K562 (cell line): ENCODE measurements around the gene AGPAT2. TPM values are rescaled to one million over a fixed set of nuclear protein-coding genes. Genes with fewer than 3 reads are reported as not detected.

Source experiments
- CBFB ChIP-seq: sonication (generic); formaldehyde crosslinking; IDR thresholded peaks from 2 replicates; pipeline ENCODE4 v1.4.0; 2020; ENCODE audit warnings: mild to moderate bottlenecking, missing genetic modification reagents
- CREB3L1 ChIP-seq: fragments of 450-650 bp; IDR thresholded peaks from 2 replicates; pipeline ENCODE4 v1.6.1; 2014; ENCODE audit warnings: low read depth, mild to moderate bottlenecking, moderate library complexity, borderline replicate concordance
- HCFC1 ChIP-seq: IDR thresholded peaks from 2 replicates; pipeline ENCODE4 v1.6.1; 2012; ENCODE audit warnings: low read depth, low read length, improper control_type of control experiment
- JUNB ChIP-seq: fragments of 450-650 bp; formaldehyde crosslinking; conservative IDR thresholded peaks from 2 replicates; pipeline ENCODE4 v1.4.0; 2020; ENCODE audit warnings: mild to moderate bottlenecking
- MLX ChIP-seq, 2 experiments: fragments of 450-650 bp in 1 of 2; sonication (generic) in 1 of 2; formaldehyde crosslinking; conservative IDR thresholded peaks; 2 replicates each; pipeline versions ENCODE4 v1.4.0 to v1.8.1; 2020 to 2022; ENCODE audit warnings: mild to moderate bottlenecking in 1 of 2, missing genetic modification reagents in 1 of 2
- PCBP2 ChIP-seq: fragments of 200-400 bp; formaldehyde crosslinking; IDR thresholded peaks from 2 replicates; pipeline ENCODE4 v1.6.1; 2018; ENCODE audit warnings: low read length, low read depth, mild to moderate bottlenecking, moderate library complexity; ENCODE audit not compliant: poor library complexity, severe bottlenecking
- POLR2AphosphoS5 ChIP-seq: IDR thresholded peaks from 2 replicates; pipeline ENCODE4 v1.6.1; 2011; ENCODE audit warnings: mild to moderate bottlenecking, low read depth, low read length, moderate library complexity; ENCODE audit not compliant: control insufficient read depth, insufficient read depth
- POLR3A ChIP-seq: IDR thresholded peaks from 2 replicates; pipeline ENCODE4 v1.6.1; 2011; ENCODE audit warnings: borderline replicate concordance, mild to moderate bottlenecking, moderate library complexity; ENCODE audit not compliant: insufficient read length, insufficient read depth; ENCODE audit errors: extremely low read depth
- RBM17 ChIP-seq: fragments of 200-400 bp; formaldehyde crosslinking; IDR thresholded peaks from 2 replicates; pipeline ENCODE4 v1.6.1; 2017; ENCODE audit warnings: low read depth, mild to moderate bottlenecking, low read length, borderline replicate concordance
- SIRT6 ChIP-seq: IDR thresholded peaks from one replicate; pipeline ENCODE4 v1.6.1; 2012; ENCODE audit warnings: low read depth, mild to moderate bottlenecking, control low read depth, inconsistent platforms, low read length, moderate library complexity
- SMARCC2 ChIP-seq: fragments of 450-650 bp; IDR thresholded peaks from 2 replicates; pipeline ENCODE4 v1.6.1; 2017; ENCODE audit warnings: antibody characterized with exemption, moderate library complexity, mild to moderate bottlenecking, low read depth
- STAT5B ChIP-seq: fragments of 250-450 bp; sonication (Bioruptor Pico); IDR thresholded peaks from 2 replicates; pipeline ENCODE4 v1.8.0; 2021; ENCODE audit warnings: mild to moderate bottlenecking, inconsistent platforms
- SUPT5H ChIP-seq: fragments of 450-650 bp; IDR thresholded peaks from 2 replicates; pipeline ENCODE4 v1.6.1; 2016
- TAF15 ChIP-seq: fragments of 200-400 bp; formaldehyde crosslinking; IDR thresholded peaks from 2 replicates; pipeline ENCODE4 v1.6.1; 2017; ENCODE audit warnings: mild to moderate bottlenecking, low read depth, low read length, moderate library complexity
- THAP7 ChIP-seq: fragments of 250-450 bp; sonication (Bioruptor Pico); IDR thresholded peaks from 2 replicates; pipeline ENCODE4 v1.5.0; 2021
- TSC22D4 ChIP-seq: fragments of 450-650 bp; IDR thresholded peaks from 2 replicates; pipeline ENCODE4 v1.6.1; 2016; ENCODE audit warnings: missing genetic modification characterization, missing biosample characterization, control low read depth
- ZFX ChIP-seq: sonication (generic); formaldehyde crosslinking; IDR thresholded peaks from 2 replicates; pipeline ENCODE4 v1.8.0; 2022; ENCODE audit warnings: mild to moderate bottlenecking, missing genetic modification reagents, moderate library complexity
- ZNF507 ChIP-seq: conservative IDR thresholded peaks from 2 replicates; pipeline ENCODE4 v1.6.1; 2017; ENCODE audit warnings: missing genetic modification characterization, missing compliant biosample characterization
- ZNF778 ChIP-seq: fragments of 450-650 bp; formaldehyde crosslinking; IDR thresholded peaks from 2 replicates; pipeline ENCODE4 v1.4.0; 2020; ENCODE audit warnings: mild to moderate bottlenecking, moderate library complexity
- polyA plus RNA-seq, 8 experiments: library from polyadenylated mRNA; depleted of rRNA in 4 of 8; stranded (reverse) in 5 of 8; unstranded in 3 of 8; fragments of >200 nt; fragmentation: Nextera tagmentation in 2 of 8; fragmentation: Illumina TruSeq in 1 of 8; extraction: Ambion mirVana in 2 of 8; extraction: Trizol in 1 of 8; gene quantifications; 2 replicates each; pipeline versions ENCODE4 v1.2.1 to v1.2.3, GENCODE V29; 2011 to 2014; ENCODE audit warnings: inconsistent platforms in 1 of 8, missing spikeins in 1 of 8
- total RNA-seq, 7 experiments: library from RNA; depleted of rRNA in 6 of 7; stranded (reverse); fragments of >200 nt in 6 of 7; fragmentation: Illumina TruSeq in 2 of 7; extraction: Trizol in 2 of 7; gene quantifications; 2 replicates each; pipeline versions ENCODE4 v1.2.1 to v1.2.3, GENCODE V29; 2011 to 2021; ENCODE audit warnings: low replicate concordance in 1 of 7
- TF ChIP-seq, protein P1 (sequence below): IDR thresholded peaks from 2 replicates; pipeline ENCODE4 v1.6.1; 2016; ENCODE audit warnings: missing genetic modification characterization, missing compliant biosample characterization
- TF ChIP-seq, protein P2 (sequence below): fragments of 250-450 bp; sonication (Bioruptor Pico); IDR thresholded peaks from 2 replicates; pipeline ENCODE4 v1.5.0; 2020; ENCODE audit warnings: mild to moderate bottlenecking, borderline replicate concordance

Gene AGPAT2
- total and polyA plus RNA-seq, 9 of the 15 experiments (the other 6 are each of a cell fraction or from before 2014, with no cell fraction given): 0.13 to 54.5 (median 23.9) TPM

DNA sequence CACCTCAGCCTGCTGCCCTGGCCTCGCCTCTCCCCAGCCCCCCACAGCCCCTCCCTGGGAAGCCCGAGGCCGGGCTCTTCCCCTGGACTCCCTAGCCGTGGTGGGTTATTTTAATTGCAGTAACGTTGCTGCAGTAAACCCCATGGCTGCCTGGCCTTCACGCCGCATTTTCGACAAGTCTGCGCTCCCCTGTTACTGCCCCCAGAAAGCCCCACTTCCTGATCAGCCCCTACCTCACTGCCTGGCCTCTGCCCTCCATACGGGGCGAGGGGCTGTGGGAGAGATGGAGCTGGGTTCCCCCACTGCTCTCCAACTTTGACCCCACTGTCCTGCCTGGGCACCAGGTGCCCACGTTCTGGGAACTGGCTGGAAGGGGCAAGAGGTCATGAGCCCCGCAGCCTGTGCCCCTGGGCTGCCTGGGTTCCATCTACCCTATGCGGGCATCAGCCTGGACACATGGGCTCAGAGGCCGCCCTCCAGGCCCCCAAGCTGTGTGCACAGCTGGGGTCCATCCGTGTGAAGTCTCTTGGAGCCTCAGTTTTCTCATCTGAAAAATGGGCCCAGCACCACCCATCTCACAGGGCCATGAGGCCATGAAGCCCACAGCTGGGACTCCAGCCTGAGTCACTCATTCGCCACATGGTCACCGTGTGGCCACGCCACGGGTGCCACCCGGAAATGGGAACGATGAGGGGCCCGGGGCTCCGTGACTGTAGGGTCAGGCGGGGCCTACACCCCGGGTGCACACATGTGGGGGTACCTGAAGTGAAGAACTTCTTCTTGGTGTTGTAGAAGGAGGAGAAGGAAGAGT is 13.1 kb downstream of the AGPAT2 start (continued):
- TF ChIP-seq MLX (CRISPR knock-in tag; conservative IDR thresholded peaks at IDR 0.05) (no peak), TAF15 (peak; percentile 93), CREB3L1 (no peak), POLR2AphosphoS5 (peak; percentile 18; the same call in 1 of the 2 replicates), CBFB (peak; percentile 85; the same call in 1 of the 2 replicates), JUNB (no peak), SIRT6 (peak; percentile 54), THAP7 (CRISPR knock-in tag) (no peak), HCFC1 (no peak), ZNF778 (CRISPR knock-in tag) (no peak), SMARCC2 (no peak), ZNF507 (tag) (no peak), STAT5B (CRISPR knock-in tag) (no peak), RBM17 (no peak), TSC22D4 (no peak), SUPT5H (peak; percentile 60), ZFX (no peak), PCBP2 (no peak), POLR3A (no peak)
- TF ChIP-seq, protein P1, sequence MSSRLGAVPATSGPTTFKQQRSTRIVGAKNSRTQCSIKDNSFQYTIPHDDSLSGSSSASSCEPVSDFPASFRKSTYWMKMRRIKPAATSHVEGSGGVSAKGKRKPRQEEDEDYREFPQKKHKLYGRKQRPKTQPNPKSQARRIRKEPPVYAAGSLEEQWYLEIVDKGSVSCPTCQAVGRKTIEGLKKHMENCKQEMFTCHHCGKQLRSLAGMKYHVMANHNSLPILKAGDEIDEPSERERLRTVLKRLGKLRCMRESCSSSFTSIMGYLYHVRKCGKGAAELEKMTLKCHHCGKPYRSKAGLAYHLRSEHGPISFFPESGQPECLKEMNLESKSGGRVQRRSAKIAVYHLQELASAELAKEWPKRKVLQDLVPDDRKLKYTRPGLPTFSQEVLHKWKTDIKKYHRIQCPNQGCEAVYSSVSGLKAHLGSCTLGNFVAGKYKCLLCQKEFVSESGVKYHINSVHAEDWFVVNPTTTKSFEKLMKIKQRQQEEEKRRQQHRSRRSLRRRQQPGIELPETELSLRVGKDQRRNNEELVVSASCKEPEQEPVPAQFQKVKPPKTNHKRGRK (tag): no peak
- TF ChIP-seq, protein P2, sequence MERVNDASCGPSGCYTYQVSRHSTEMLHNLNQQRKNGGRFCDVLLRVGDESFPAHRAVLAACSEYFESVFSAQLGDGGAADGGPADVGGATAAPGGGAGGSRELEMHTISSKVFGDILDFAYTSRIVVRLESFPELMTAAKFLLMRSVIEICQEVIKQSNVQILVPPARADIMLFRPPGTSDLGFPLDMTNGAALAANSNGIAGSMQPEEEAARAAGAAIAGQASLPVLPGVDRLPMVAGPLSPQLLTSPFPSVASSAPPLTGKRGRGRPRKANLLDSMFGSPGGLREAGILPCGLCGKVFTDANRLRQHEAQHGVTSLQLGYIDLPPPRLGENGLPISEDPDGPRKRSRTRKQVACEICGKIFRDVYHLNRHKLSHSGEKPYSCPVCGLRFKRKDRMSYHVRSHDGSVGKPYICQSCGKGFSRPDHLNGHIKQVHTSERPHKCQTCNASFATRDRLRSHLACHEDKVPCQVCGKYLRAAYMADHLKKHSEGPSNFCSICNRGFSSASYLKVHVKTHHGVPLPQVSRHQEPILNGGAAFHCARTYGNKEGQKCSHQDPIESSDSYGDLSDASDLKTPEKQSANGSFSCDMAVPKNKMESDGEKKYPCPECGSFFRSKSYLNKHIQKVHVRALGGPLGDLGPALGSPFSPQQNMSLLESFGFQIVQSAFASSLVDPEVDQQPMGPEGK: no peak
